ENCODE measurements around the gene KIF3A.
"Not testable (repeated sequence)": the region's sequence is repeated elsewhere in the genome, so short reads cannot be mapped to it uniquely, and the experiment has no call there.

KIF3A gene

DNA sequence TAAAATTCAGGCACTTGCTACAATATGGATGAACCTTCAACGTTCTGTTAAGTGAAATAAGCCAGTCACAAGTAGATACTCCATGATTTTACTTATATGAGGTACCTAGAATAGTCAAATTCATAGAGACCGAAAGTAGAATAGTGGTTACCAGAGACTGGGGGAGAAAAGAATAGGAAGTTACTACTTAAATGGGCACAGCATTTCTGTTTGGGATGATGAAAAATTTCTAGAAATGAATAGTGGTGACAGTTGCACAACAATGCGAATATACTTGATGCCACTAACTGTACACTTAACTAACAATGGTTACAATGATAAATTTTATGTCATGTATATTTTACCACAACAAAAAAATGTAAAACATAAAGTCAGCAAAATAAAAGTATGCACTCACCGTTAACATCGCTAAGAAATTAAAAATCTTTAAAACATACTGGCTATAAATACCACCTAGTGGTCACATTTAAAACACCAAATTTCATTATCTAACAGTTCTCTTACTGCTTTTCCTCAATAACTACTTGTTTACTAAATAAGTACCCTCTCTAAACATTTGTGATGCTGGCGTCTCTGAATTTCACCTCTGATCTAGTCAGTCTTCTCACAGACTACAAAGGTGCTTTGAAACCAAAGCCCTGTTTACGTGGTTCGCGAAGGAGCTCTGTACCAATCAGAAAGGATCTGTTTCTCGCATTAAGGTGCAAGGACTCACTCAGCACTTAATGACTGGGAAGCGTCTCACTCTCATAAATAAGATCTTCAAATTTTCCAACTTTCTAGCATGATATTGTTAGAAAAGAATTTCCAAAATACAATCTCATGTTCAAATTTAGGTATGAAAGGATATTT, 22.7 kb downstream of the KIF3A start:
- DNase-seq = no peak

DNA sequence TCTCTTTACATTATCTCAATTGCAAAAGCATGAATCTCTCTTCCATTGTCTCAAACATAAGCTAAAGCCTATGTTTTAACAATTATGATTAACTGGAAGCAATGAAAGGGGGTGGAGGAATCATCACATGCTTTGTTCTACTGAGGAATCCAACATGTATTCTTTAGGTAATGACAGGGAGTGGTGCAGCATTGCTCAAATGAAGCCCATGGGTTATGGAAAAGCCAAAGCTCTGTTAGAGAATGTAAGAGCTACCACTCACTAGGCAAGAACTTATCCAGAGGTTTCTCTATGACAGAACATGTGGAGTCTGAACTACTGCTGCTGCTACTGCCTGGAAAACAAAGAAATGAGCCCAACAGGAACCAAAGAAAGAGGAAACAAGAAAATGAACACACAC, 28.7 kb downstream of the KIF3A start:
- no peak for DNase-seq

DNA sequence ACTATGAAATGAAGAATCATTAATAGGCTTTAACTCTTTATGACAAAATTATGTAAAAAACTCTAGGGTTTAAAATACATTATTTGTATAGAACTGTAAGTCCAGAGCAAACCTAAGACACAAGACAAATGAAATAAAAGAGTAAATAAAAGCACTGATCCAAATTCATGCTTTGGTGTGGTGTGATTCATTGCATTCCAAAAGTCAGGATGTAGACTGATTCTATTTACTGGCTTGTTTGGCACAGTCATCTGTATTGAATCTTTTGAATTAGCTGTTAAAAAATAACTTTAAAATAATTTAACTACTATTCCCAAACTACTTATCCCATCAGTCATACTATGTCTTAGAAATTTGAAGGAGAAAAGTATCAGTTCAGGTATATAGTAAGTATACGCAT, 32.5 kb downstream of the KIF3A start:
- no peak for DNase-seq

DNA sequence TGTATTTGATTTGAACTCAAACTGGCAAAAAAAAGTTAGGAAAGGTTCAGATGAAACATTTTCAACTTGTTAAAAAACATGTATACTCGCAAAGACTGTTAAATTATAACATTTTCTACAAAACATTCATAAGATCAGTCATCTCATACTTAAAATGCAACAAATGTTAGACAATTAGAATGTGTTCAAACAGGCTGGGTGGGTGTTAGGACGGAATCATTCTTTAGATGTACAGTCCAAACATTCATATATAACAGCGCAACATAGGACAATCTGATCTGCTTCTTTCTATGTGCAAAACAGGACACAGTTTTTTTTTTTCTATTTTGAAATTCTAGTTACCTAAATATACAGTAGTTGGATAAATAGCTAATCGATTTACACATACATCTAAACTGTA, 41.4 kb downstream of the KIF3A start:
- no peak for DNase-seq

DNA sequence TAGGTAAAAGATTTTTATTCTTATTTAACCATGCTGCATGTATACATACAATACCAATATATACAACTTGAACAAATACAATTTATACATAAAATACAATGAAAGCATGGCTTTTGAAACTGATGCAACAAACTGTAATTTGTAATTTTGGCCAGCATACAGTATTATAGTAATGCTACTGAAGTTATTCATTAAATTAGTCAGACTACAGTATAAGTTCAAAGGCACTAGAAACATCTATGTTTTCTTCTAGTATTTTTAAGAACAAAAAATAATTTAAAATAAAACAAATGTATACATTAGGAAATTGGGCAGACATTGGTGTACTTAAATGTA, 44.7 kb downstream of the KIF3A start:
- no peak for DNase-seq

DNA sequence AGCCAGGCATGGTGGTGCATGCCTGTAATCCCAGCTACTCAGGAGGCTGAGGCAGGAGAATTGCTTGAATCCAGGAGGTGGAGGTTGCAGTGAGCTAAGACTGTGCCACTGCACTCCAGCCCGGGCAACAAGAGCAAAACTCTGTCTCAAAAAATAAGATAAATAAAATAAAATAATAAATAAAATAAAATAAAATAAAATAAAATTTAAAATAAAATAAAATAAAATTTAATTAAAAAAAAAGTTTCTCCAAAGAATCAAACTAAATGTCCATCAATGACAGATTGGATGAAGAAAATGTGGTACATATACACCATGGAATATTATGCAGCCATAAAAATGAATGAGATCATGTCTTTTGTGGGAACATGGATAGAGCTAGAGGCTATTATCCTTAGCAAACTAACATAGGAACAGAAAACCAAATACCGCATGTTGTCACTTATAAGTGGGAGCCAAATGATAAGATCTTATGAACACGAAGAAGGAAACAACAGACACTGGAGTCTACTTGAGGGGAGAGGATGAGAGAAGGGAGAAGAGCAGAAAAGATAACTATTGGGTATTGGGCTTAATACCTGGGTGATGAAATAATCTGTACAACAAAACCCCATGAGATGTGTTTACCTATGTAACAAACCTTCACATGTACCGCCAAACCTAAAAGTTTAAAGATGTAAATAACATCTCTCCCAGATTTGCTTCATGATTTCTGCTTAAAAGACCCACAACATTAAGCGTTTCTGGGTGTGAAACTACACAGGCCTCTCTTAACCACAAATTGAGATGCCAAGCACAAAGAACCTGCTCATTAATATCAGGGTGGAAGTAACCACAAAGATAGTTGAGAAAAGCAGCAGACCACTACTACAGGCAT, 45.4 kb downstream of the KIF3A start:
- not testable (repeated sequence) for DNase-seq

DNA sequence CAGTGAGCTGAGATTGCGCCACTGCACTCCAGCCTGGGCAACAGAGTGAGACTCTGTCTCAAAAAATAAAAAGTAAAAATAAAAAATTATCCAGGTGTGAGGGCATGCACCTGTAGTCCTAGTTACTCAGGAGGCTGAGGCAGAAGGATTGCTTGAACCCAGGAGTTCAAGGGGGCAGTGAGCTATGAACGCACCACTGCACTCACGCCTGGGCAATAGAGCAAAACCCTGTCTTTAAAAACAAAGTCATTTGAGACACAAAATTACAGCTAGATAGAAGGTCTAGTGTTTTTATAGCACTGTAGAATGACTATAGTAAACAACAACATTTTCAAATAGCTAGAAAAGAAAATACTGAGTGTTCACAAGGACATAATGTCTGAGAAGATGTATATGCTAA, 47.2 kb downstream of the KIF3A start:
- DNase-seq = no peak

DNA sequence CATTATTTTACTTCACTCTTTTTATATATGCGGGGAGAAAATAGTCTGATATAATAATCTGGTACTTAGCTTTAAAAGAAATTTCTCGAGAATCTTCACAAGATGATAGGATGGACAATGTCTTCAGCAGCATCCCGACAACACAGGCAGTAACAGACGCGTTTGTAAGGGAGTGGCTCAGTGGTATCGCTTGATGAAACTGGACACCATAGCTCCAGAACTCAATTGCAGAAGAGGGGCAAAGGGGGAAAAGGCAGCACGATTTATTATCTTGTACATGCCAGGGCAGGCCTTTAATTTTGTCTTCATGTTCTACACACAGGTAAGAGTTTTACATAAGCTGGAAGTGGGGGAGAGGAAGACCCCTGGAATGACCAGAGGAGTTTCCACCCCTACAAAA, 47.8 kb downstream of the KIF3A start:
- DNase-seq = no peak

DNA sequence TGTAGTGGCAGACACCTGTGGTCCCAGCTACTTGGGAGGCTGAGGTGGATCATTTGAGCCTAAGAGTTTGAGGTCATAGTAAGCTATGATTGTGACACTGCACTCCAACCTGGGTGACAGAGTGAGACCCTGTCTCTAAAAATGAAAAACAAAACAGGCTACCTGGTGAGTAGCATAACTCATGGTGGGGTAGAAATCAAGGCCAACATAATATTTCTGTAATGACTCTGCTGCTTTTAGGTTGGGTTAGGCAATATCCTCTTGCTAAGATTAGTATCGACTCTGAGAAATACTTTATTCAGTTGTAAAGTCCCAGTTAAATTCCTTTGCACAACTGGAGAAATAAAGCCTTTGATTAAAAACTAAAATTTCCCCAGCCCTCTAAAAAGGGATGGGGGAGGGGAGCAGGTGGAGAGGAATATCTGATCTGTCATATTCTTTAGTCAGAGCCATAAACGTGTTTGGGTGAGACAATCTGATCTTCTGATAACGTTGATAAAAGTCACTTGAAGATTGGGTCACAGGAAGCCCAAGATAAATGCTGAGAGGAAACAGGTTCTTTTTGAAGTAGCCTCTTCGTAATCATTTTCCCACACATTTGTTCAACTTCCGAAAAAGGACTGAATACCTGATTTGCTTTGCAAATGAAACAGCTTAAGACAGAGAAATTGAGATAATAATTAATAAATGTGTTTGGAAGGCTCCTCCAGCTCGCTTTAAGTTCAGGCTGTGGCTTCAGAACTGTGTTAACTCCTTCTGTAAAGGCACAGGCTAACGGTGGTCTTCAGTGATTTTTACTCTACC, 48.6 kb downstream of the KIF3A start:
- no peak for DNase-seq

DNA sequence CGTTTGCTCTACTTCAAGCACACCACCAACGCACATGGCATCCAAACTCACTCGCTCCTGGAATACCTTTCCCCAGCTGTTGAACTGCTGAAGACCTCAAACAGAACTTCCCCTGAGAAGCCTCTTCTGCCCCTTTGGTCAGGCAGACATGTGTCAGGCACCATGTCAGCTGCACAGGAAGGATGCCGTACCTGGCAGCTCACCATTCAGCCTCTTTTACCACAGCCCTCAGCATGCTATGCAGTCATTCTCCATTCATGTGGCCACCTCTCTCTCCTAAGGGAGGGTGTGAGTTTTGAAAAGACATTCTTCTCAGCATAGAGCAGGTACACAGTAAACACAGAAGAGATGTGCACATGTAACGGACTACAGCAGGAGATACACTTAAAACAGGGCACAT, 49.4 kb downstream of the KIF3A start:
- peak; percentile 70 for DNase-seq

DNA sequence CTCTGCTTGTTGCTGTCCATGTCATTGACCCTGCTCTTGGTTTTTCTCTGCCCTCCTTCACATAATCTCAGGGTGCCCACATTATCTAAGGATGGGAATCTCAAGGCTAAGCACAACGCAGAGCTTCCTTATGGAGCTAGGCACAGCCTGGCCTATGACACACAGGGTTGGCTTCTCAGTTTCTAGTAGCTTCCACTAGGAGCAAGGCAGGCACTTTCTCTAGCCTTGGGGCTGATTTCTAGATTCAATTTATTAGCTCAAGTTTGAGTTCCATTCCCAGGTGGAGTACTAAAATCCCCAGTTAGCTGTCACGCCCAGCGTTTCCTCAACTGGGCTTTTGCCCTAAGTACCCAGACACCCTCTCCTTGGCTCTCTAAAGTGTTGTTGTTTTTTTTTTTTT, 51.2 kb downstream of the KIF3A start:
- no peak for DNase-seq

DNA sequence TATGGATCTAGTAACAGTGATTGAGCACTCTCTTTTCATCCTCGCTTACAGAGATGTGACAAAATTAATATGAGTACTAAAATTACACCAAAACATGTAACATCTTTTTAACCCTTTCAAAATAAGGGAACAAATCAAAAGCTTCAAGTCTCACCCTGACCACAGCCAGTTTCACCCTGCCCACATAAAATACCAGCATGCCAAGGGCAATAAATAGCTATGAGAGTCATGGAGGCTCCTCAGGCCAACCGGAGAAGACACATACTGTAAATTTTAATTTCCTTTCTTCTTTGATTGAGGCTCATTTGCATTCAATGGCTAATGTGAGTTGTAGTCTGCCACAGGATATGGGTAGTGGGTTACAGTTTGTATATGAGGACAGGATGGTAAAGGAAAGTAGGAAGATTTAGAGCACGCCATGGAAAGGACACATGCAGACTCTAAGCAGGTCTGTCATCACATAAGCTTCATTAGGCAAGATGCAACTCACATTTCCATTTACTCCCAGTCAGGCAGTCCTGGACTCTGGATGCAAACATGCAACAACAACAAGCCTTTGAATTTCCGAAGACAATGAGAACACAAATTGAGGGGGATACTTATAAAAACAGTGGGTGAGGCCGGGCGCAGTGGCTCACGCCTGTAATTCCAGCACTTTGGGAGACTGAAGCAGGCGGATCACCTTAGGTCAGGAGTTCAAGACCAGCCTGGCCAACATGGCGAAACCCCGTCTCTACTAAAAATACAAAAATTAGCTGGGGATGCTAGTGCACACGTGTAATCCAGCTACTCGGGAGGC, 52.2 kb downstream of the KIF3A start:
- DNase-seq = no peak

DNA sequence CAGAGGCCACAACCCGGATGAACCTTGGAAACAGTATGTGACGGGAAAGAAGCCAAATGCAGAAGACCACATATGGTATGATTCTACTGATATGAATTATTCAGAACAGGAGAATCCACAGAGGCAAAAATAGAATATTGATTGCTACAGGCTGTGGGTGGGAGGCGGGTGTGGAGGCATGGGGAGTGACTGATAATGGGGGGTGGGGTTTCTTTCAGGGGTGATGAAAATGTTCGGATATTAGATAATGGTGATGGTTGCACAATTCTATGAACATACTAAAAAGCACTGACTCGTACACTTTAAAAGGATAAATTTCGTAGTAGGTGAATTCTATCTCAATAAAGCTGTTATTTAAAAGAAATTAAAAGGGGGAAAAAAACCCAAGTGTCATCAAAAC, 52.9 kb downstream of the KIF3A start:
- DNase-seq = no peak

DNA sequence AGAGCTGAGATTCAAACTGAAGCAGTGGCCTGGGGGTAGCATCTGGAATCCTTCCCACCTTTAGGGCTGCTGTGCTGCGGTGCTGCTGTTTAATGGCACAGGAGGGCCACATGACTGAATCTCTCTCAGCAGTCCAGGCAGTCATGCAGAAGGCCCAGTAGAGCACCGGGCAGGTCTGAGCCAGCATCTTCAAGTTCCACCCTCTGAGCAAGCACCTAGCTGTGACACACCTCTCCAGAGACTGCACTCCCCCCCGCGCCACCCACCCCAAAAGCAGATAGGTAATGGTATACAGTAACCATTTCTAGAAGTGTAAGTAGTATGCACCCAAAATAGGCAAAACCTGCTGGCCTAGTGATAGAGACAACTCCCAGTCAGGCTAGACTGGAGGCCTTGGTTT, 55.4 kb downstream of the KIF3A start:
- no peak for DNase-seq

DNA sequence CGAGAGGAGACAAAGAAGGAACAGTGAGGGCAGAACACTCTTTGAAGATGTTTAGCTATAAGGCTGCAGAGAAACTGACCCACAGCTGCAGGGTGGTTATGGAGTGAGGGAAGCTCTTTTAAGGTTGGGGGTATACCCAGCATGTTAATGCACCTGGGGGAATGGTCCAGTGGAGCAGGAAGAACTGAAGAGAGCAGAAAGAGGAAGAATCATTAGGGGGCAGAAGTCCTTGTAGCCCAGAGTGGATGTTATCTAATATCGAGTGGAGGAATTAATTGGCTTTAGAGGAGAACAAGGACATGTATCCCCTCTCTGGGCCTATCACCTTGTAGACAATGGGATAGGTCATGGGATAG, 55.9 kb downstream of the KIF3A start:
- no peak for DNase-seq

DNA sequence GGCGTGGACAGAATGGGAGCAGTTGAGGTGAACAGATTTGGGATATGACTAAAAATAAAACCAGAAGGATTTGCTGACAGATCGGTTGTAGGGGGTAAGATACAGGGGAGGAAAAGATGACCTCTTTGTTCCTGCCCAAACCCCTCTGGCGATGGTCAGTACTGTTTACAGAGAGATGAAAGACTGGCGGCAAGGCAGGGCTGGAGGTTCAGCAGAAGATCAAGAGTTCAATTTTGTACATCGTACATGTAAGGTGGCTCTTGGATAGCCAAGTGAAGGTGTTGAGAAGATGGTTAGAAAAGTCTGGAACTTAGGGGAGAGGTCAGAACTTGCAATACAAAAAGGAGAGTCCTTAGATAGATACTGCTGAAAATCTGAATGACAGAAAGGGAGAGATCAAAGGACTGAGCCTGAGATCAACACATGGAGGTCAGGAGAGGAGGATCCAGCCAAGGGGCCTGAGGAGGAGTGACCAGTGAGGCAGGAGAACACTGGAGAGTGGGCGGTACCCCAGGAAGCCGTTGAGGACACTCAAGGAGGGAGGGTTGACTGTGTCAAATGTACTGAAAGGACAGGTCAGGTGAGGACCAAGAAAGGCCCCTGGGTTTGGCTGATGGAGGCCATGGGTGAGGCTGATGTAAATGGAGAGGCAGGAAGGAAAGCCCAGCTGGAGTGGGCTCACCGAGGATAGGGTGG, 56.4 kb downstream of the KIF3A start:
- DNase-seq = no peak

DNA sequence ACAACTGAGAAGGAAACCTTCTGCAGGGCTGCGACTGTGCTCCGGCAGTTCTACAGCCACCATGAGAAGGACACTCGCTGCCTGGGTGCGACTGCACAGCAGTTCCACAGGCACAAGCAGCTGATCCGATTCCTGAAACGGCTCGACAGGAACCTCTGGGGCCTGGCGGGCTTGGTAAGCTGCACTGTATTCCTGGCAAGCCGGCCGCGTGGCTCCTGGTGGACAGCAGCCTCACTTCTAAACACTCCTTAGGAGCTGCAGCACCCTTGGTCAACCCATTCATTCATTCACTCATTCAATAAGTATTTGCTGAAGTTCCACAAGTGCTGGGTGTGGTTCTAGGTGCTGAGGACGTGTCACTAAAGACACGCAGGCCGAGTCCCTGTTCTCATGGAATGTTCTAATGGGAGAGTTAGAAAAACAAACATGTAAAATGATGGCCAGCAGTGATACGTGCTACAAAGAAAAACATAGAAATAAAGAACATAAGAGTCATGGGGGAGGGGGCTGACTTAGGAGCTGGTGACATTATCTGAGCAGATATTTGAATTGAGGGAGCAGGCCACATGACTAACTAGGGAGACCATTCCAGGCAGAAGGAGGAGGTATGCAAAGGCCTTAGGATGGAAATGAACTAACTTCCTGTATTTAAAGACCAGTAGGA, 57.5 kb downstream of the KIF3A start:
- no peak for DNase-seq

DNA sequence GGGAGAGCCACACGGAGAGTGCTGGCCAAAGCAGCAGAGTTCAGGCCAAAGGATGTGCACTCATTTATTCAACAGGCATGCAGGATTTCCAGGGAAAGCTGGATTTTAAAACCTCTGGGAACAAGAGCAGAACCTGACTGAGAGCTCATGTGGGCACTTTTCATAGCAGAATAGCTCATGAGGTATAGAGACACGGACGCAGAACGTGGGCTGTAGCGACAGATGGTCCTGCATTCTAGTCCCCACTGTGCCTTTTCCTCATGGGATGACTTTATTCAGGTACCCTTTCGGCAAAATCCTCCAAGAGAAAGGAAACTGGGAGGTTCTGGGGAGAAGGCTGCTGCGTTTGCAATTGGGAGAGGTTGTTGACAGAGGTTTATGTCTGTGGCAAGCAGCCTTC, 58.2 kb downstream of the KIF3A start:
- DNase-seq = no peak

DNA sequence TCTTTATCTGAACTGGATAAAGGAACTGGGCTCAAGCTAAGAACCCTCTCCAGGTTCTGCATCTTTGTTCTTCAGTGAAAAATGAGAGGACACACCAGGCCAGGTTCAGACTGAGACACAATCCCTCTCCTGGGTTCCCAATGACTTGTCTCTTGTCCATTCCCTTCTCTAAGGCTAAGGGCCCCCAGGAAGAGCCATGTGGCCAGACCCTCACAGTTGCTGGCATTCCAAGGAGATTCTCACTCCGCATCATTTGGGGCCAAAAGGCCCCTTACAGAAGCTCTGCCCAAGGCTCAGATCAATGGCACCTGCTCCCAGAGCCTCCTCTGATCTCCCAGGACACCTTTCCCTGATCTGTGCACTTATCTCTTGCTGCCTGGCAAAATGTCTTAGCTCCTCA, 58.6 kb downstream of the KIF3A start:
- DNase-seq = no peak

DNA sequence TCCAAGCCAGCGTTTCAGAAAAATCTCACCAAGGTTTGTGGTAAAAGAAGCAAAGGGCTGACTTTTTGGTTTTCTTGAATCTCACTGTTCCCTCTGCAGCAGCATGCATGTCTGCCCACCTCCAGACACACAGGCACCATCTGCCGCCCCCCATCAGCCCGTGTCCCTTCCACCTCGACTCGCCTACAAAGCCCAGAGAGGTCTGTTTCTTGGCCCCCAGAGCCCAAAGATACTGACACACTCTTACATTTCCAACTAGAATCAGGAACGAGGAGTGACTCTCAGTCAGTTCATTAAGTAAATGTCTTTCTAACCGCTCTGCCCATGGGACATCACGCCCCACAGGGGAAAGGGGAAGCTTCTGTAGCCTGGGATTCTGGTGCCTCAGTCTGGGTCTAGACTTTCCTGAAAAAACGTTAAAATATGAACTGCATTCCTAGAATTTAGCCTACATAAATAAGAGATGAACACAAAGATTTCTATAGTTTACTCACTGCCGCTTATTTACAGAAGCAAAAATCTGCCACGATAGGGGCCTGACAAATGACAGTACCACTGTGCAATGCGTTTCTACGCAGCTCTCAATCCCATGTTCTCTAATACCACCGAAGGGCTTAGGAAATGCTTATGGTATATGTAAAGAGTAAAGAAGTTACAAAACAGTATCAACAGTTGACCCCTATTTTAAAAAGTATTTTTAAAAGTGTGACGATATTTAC, 59.5 kb downstream of the KIF3A start:
- no peak for DNase-seq

DNA sequence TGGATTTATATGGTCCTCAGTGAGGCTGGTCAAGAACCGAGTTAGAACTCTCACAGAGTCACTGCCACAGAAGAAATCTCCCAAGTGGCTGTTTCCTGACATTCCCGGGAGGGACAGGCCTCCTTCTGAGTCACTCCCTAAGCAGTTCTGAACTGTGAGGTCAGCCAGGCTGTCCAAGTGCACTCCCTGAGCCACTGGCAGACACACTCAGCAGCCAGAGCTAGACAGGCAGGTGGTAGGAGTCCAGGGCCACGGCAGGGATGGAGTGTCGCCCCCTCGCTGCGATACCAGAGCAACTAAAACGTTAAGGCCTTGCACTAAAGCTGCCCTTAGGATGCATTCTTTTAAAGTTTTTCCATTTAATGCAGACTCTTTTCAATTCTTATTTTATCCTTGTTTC, 60.2 kb downstream of the KIF3A start:
- DNase-seq = no peak

Data from activated effector memory CD4-positive, alpha-beta T cell treated with anti-CD3 and anti-CD28 coated beads, Interleukin-2, amount 50 U/mL, for 16 hours (primary cell).